Kasumi-1 (cell line): ENCODE data around the gene LHFPL2.
"Not testable (repeated sequence)": the region's sequence is repeated elsewhere in the genome, so short reads cannot be mapped to it uniquely, and the experiment has no call there.

Source experiments
- DNase-seq, 2 experiments: peaks; one replicate each; lab custom pipeline; 2025; lab: John Stamatoyannopoulos, UW

LHFPL2 gene

GRCh38 chr5:78648359-78649210 is at the start of gene LHFPL2:
Gene LHFPL2 (minus strand): TSS chr5:78648772. CDS start chr5:78510213, 138,559 bp downstream.
- DNase-seq, result no peak

GRCh38 chr5:78696637-78697036 is 48.1 kb upstream of the LHFPL2 start:
- no peak for DNase-seq

DNA sequence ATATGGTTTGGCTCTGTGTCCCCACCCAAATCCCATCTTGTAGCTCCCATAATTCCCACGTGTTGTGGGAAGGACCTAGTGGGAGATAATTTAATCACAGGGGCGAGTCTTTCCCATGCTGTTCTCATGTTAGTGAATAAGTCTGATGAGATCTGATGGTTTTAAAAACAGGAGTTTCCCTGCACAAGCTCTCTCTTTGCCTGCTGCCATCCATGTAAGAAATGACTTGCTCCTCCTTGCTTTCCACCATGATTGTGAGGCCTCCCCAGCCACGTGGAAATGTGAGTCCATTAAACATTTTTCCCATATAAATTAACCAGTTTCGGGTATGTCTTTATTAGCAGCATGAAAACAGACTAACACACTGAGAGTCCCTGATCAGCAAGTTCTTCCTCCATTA is 47.5 kb upstream of the LHFPL2 start:
- DNase-seq, result not testable (repeated sequence)

DNA sequence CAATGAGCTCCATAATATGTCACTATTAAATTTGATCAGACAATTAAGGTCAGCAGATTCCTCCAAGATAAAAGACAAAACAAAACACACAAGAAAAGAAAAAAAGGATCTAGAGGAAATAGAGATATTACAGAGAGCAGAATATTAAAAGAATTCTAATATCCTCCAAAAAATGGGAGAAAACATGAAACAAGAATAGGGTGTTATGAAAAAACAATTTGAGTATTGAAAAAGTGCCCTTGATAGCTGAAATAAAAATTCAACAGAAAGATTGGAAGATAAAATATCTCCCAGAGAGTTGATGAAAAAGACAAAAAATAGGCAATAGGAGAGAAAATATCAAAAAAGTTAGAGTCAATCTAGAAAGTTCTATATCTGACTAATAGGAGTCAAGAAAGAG is 44.8 kb upstream of the LHFPL2 start:
- no peak for DNase-seq

DNA sequence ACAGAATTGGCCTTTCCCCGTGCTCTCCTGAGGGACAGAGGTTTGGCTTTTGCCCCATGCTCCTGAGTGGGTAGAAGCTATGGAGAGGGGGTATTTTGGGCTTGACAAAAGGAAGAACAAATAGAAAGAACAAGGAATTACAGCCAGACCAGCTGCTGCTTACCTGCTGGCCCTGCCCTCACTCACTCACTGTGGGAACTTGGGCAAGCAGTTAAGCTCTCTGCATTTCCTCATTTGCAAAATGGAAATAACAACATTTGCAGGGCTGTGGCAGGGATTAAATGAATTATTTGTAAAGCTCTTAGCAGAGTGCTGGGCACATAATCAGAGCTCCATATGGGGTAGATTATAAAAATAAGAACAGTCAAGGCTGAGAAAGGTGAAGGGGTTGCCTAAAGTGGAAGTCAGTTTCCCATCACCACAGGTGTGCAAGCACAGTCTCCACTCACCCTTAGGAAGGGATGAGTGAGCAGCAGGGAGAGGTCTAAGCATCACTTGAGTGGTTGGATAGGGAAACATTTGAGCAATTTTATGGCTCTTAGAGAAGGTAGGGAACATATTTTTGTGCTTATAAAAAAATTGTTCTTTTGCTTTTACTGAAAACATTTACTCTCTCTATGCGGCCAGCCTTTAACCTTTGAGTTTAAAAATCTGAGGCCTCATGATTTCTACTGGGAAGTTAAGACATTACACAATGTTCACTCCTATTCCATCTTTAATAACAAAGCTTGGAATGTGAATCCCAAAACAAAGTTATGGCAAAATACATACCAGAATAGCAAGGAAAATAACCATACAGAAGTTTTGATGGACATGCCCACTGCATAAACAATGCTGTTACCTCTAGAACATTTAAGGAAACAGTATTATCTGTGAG is 42.8 kb upstream of the LHFPL2 start:
- no peak for DNase-seq

GRCh38 chr5:78690253-78690972 is 41.8 kb upstream of the LHFPL2 start:
- DNase-seq, result no peak

GRCh38 chr5:78689540-78690252 is 41.1 kb upstream of the LHFPL2 start:
- DNase-seq, result no peak

GRCh38 chr5:78687514-78687913 is 38.9 kb upstream of the LHFPL2 start:
- not testable (repeated sequence) for DNase-seq

DNA sequence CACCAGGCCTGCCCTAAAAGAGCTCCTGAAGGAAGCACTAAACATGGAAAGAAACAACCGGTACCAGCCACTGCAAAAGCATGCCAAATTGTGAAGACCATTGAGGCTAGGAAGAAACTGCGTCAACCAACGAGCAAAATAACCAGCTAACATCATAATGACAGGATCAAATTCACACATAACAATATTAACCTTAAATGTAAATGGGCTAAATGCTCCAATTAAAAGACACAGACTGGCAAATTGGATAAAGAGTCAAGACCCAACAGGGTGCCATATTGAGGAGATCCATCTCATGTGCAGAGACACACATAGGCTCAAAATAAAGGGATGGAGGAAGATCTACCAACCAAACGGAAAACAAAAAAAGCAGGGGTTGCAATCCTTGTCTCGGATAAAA is 35.3 kb upstream of the LHFPL2 start:
- not testable (repeated sequence) for DNase-seq

DNA sequence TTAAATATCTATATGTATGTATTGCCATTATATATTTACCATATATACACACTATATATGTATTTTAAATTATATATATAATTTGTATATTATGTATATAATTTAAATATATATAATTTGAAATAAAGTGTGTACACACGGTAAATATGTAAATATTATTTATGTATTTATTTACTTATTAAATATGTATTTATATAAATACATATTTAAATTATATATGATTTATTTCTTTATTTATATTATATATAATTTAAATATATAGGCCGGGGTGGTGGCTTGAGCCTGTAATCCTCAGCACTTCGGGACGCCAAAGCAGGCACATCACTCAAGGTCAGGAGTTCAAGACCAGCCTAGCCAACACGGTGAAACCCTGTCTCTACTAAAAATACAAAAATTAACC is 31.3 kb upstream of the LHFPL2 start:
- DNase-seq, result no peak

DNA sequence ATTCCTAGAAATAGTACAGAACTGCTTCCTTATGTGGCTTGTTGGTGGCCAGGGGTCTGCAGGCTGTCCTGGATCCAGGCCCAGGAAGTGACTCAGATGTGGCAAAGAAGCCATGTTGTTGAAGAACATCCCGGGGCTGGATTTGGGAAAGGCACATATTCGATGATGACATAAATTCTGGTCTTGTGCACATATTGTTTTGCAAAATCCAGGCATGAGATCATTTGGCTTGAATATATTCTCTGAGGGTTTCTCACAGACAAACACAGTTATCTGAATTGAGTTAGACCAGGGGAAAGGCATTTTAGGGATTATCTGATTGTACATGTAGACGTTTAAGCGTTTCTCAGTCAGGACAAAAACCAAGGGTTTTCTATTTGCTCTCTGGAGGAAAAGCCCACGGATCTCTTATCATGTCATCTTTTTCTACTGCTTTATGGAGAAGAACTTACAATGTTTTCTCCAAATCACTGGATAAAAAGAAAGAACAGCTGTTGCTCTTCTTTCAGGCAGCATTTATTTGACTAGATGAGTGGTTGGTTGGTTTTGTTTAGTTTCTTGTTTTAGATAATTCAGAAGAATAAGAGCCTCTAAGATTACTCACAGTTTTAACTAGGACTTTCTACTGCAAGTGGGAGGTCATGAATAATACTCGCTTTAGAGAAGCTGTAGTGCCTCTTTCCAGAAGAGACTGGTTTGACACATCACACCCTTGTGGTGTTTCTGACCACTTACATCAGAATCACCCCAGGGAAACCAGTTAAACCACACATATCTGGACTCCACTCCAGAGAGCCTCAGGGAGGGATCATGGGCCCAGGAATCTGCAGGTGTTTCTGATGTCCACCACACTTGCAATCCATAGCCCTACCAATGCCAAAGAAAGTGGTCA is 29.5 kb upstream of the LHFPL2 start:
- DNase-seq, result no peak

GRCh38 chr5:78675956-78676730 is 27.6 kb upstream of the LHFPL2 start:
- no peak for DNase-seq

GRCh38 chr5:78673827-78674226 is 25.3 kb upstream of the LHFPL2 start:
- DNase-seq, result not testable (repeated sequence)

- no peak for DNase-seq
Observed at GRCh38 chr5:78672154-78672553, 23.6 kb upstream of the LHFPL2 start.

GRCh38 chr5:78671609-78672008 is 23.0 kb upstream of the LHFPL2 start:
- no peak for DNase-seq

DNA sequence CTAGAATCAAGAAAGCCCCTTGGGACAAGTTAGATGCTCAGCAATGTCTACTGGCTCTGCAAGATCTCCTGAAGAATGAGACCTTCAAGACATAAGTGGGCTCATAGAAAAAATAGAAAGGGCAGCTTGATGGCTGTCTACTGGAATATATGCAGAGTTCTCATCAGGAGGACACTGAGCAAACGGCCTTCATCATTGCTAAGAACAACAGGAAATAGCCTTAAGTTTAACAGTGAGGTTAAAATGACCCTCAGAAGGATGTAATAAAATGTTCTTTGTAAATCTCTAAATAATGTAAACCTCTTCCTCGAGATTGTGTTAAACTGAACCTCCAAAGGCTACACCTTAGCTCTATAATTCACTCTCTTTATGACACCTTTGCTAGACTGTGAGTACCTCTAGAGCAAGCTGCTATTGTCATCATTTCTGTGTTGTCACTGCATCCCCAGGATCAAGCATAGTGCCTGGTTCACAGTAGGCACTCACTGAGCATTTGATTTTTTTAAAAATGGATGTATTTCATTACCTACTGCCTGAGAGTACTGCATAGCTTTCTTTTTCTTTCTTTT is 22.2 kb upstream of the LHFPL2 start:
- no peak for DNase-seq

- no peak for DNase-seq
Observed at GRCh38 chr5:78669331-78669730, 20.8 kb upstream of the LHFPL2 start.

DNA sequence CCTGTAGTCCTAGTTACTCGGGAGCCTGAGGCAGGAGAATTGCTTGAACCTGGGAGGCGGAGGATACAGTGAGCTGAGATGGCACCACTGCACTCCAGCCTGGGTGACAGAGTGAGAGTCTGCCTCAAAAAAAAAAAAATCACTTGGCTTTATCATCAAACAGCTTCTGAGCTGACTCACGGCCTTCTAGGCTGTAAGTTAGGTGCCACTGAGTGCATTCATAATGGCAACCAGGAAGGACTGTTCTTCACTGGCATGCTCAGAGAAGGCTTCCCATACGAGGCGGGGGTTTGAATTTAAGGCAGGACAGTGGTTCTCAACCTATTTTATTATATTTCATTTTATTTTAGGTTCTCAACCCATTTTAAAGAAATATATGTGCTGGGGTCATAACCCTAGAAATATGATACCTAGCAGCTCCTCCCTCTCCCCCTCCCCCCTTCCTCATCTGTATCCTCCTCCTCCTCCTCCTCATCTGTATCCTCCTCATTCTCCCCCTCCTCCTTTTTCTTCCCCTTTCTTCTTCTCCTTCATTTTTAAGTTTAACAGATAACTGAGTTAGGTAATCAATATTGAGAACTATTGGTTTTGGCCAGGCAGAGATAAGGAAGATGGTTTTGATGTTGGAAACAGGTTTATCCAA is 19.0 kb upstream of the LHFPL2 start:
- DNase-seq, result no peak

- DNase-seq, result not testable (repeated sequence)
Observed at GRCh38 chr5:78666975-78667374, 18.4 kb upstream of the LHFPL2 start.
